NCI-H524 (cell line): ENCODE results near the gene CBFB.

ENCODE experiments used
- DNase-seq, 2 experiments: peaks; one replicate each; lab custom pipeline; 2025; lab: John Stamatoyannopoulos, UW

The CBFB gene

DNA sequence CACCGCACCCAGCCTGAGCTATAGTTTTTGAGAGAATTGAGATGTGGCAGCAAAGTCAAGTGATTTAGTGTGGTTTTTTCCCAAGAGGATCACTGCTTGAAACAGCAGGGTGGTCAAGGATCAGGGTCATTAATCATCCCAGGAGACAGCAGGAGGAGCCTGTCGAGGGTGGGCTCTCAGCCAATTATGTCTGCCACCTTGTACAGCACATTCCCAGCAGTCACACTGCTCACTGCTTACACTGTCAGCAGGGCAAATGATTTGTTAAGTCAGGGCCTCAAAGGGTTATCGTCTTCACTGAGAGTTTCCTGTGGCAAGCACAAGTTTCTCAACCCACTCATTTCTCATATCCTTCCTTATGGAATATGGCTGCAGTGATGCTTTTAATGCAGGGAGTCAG lies 108.7 kb downstream of the CBFB start:
- peak in 1 of 2 experiments; percentile 67 for DNase-seq

DNA sequence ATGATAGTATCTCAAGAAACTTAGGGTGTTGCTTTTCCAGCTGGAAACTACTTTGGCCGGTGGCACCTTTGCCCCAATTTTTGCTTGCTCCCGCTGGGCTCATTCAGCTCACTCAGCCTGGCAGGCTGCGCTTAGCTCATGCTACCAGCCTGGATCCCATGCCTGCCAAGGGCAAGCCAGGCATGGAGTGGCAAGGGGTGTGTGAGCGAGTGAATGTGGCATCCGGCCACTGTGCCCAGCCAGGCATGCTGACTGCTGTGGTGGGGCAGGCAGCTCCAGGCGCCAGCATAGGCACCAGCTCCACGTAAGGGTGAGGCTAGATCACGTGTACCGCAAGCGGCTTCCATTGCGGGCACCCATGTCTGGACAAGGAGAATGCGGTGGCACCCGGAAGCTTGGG lies 112.4 kb downstream of the CBFB start:
- no peak for DNase-seq

DNA sequence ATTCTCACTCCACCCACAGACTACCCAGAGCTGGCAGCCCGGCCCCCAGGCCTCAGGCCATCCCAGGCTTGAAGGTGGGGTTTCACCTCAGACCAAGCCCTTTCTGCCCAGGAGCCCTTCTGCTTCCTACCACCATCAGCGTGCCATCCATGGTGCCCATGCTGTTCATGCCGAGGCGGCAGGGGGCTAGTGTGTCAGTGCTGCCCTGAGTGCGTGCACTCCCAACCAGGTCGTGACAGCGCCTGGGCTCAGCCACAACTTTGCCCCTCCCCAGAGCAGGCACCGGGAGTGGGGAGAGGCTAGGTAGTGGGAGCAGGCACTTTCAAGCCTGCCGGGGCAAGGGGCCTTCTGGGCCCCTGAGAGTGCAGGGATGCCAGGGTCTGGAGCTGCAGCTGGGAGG lies 113.4 kb downstream of the CBFB start:
- DNase-seq: no peak

DNA sequence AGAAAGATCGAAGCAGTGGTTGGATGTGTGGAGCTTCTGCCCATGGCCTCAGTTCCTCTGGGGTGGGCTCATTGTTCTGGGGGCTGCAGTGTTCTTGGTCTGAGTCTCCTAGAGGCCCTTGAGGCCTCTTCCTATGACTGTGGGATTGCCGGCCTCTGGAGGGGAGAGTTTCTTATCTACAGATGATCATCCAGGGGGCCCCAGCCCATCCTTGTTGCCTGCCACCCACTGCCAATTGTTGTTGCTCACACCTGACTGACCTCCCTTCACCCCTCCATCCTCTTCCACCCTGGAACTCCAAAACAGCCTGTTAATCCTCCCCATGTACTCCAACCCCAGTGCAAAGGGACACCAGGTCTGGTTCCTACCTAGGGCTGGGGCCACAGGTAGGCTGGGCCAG lies 116.0 kb downstream of the CBFB start:
- no peak for DNase-seq

DNA sequence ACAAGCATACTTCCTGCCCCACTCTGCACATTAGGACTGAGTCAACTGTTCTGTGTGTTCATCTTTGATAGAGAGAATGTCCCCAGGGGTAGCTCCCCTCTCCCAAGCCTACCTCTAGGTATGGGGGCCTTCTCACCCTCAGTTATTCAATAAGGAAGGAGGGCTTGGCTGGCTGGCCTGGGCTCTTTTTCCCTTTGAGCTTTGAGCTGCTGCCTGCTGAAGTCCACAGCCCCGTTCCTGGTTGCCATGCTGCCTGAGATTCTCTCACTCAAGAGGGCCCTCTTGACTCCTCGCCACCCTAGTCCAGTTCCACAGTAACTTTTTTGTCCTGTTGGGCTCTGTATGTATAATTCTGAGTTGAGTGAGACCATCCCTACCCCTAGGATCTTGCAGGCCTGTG lies 116.8 kb downstream of the CBFB start:
- no peak for DNase-seq

DNA sequence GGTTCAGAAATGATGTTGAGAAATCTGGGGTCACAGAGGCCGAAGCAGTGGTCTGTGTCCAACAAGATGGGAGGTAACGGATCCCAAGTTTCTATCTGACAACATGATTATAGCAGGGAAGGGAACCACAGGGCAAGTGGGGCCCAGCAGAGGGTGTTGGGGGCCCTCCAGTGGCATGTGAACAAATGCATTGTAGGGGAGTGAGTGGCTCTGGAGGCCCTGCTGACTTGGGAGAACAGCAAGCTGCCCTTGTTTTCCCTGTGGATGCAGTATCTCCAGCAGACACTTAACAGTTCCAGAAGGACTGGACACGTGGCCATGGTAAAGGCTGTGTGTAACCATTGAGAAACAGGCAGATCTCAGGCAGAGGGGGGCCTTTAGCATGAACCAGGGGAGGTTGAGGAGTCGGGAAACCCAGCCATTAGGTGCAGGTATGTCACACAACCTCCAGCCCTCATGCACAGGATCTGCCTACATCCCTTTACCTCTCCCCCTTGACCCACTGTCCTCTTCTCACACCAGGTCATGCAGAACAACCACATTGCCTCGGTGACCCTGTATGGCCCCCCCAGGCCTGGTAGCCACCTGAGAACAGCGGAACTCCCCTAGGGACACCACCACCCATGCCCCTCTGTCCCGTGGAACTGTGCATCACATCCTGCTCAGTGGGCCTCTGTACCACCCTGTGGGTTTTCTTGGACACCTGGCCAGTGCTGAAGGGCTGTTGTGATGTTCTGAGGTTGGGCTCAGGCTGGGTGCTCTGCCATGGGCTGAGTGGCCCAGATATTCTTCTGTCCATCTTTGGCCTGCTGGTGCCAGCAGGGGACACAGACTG lies 117.8 kb downstream of the CBFB start:
- DNase-seq: no peak

DNA sequence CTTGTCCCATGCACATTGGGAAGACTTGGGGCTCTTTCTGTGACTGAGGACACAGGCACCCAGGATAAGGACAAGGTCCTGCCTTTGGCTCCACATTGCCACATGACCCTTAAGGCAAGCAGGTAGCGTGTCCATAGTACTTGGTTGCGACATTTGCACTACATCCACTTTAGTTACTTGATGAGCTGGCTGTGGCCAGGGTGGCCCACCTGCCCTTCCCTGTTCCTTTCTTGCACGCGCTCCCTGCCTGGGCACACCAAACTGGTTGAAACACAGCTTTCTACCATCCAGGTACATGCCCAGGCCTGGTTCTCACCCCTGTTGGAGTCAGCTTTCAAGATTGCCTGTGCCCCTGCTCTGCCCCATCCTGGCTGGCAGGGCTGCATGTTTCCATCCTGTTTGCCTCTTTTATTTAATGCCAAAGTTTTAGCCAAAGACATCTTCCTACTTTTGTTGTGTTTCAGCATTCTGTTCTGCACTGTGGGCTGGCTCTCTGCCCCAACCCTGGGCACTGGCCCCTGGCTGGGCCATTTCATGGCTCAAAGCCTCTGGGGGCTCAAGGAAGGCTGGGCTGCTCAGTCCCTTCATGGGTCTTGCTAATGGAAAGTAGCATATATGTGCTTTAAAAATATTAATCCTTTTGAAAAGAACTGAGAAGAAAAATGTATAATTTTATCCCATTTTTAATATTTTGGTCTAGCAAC lies 118.6 kb downstream of the CBFB start:
- no peak for DNase-seq

DNA sequence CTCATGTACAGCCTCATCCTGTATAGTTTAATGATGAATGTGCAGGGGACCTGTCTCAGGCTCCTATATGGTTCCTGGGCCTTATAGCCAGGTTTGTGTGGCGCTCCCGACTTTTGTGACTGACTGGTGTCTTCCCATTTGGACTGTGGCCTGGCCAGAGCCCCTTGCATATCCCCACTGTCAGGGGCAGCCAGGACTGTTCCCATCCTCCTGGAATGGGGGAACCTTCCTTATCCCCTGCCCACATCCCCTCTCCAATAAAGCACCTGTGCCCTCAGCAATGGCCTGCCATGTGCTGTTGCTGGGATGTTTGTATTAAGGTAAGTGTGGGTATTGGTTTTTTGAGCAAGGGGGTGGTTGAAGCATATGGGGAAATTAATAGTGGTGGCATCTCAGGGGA lies 119.3 kb downstream of the CBFB start:
- DNase-seq: no peak

DNA sequence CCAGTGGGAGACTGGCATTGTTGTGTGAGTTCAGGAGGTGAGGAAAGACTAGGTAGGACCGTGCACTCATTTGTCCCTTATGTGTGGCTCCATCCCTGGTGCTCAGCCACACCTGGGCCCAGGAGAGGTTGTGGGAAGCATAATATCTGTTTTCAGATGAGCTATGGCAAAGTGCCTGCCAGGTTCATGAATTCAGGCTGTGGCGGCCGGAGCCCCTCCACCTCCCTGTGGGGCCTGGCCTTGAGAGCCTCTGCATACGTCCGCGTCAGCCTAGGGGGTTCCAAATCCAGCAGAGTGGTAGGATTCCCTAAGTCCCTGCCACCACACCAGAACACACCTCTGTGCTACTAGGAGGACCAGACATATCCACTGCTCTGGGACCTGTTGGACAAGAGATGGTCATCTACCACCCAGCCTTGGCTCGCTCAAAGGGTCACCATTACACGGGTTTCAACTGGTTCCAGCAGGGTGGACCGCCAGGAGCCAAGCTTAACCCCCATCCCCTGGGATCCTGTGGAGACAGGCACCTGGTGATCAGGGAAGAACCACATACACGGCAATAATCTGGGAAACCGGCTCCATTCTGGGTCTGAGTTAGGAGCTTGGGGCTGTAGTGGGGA lies 119.8 kb downstream of the CBFB start:
- no peak for DNase-seq

DNA sequence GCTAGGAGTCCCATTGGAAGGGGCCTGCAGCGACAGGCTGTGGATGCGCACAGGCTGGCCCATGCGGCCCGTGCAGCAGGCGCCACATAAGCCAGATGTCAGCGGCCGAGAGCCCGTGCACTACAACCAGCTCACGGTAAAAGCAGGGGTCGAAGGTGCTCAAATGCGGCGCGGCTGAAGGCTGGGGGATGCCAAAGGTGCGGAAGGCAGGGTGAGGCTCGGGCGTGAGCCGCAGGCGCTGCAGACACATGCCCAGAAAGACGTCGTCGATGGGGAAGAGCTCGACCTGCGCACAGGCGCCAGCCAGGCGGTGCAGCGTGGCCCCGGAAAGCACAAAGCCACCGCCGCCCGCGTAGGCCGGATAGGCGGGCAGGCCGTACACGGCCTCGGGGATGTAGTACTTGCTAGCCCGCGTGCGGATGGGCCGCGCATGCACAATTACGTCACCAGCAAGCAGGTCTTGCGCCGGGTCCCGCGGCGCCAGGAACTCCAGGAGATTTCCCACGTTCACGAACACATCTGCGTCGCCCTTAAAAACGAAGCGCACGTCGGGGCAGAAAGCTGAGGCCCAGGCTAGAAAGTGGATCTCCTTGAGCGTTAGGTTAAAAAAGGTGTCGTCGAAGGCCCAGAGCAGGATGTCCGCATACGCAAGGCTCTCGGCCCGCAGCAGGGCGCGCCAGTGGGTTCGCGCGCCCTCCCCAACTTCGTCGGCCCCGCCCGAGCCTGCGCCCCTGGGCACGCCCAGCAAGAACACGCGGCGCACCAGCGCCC lies 120.5 kb downstream of the CBFB start:
- DNase-seq: no peak

DNA sequence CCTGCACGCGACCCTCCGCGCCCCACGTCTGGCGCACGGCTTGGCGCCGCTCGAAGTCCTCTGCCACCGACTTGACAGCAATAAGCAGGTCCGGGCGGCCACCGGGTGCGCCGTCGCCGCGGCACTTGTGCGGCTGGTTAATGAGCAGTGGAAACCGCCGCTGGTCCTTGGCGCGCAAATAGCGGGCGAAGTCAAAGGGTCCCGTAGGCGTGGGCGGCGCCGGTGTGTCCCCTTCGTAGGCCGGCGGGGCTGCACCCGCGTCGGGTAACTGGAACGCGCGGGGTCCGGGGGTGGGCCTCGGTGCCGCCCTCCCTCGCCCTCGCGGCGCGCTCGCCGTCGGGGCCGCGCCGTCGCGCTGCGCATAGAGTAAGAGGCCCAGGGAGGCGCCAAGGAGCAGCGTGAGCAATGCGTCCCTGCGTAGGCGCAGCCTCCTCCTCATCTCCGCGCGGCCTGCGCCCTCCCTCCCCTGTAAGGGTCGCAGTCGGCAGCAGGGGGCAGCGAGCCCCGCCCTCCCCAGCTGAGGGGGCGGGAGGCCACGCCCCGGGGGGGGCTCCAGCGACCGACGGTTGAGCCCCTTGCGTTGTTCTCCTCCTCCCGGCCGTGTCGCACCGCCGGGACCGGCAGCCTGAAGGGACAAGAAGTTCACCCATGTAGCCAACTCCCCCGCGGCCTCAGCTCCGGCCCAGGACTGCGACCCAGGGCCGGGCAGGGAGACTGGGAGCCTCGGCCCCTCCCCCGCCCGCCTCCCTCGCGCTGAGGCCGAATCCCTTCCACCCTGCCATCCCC lies 121.3 kb downstream of the CBFB start:
- DNase-seq: peak; percentile 44 to 69
